ENCODE measurements around the gene ARL3. TPM values are rescaled to one million over a fixed set of nuclear protein-coding genes. Genes with fewer than 3 reads are reported as not detected.
"Not testable (repeated sequence)": the region's sequence is repeated elsewhere in the genome, so short reads cannot be mapped to it uniquely, and the experiment has no call there.

The ARL3 gene
- total RNA-seq (8.5 TPM), polyA plus RNA-seq (17.4 TPM)

- H3K4me3 ChIP-seq (ENCODE audit: low read depth, low read length) = peak within 1 kb of the TSS; percentile 67
- DNase-seq (ENCODE audit: extremely low spot score) = peak; percentile 95
- H3K27ac ChIP-seq (ENCODE audit: low read depth) = peak within 1 kb of the TSS; percentile 83
- H3K4me1 ChIP-seq (ENCODE audit: insufficient read depth) = no peaks in the 10 kb centered on the region
- WGBS = 1% methylated on average over 62 of the region's 62 CpGs
- no peaks in the 10 kb centered on the region for H3K36me3 ChIP-seq (ENCODE audit: insufficient read depth)
Measured at GRCh38 chr10:102713814-102714620, at the start of gene ARL3. Gene ARL3 (minus strand): TSS chr10:102714397. CDS start chr10:102714275, 122 bp downstream.

DNA sequence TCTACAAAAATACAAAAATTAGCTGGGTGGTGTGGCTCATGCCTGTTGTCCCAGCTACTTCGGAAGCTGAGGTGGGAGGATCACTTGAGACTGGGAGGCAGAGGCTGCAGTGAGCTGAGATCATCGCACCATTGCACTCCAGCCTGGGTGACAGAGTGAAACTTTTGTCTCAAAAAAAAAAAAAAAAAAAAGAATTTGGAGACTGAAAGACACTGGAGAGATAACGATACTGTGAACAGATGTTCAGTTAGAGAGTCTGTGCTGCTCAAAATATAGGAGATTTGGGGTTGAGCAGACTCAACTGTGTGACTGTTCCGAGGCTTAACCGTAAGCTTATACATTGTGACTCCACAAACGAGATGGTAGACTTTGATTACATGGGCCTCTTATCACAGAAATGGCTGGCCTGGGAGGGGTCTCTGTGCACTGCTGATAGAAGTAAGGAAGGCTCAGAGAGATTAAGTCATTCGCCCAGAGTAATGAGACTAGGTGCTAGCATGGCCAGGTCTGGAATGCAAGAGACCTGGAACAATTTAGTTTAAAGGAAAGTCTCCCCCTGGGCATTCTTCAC is 48.9 kb upstream of the ARL3 start:
- Histone ChIP-seq H3K4me3 (ENCODE audit: low read depth, low read length) (no peak overlapping the region), H3K27ac (ENCODE audit: low read depth) (no peak overlapping the region), H3K4me1 (ENCODE audit: insufficient read depth) (peaks cover 3% of the 10 kb centered on the region), H3K36me3 (ENCODE audit: insufficient read depth) (no peaks in the 10 kb centered on the region)
- WGBS = 80% methylated on average over 7 of the region's 7 CpGs
- no peak for DNase-seq (ENCODE audit: extremely low spot score)

DNA sequence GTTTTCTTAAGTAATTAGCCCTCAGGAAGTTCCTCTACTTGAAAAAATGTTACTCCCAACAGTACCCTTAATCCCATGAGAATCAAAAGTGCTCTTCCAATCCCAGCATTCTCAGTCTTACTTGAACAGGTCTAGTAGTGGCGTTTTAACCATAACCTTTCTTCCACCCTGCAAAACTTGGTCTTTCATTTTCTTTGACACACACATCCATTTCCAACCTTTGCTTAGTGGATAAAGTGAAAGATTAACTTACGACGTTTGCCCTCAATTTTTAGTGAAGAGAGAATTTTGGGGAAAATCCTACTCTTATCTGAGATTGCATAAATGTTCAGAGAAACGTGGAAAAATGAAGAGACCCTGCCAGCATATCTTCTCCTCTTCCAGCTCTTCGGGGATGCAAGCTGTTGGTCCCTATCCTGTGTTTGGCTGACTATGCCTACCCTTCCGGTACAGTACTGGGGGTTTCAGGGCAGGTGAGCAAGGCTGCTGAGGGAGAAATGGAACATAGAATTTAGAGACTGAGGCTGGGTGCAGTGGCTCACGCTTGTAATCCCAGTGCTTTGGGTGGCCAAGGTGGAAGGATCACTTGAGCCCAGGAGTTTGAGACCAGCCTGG is 48.3 kb upstream of the ARL3 start:
- Histone ChIP-seq H3K36me3 (ENCODE audit: insufficient read depth) (no peaks in the 10 kb centered on the region), H3K4me3 (ENCODE audit: low read depth, low read length) (no peak overlapping the region), H3K27ac (ENCODE audit: low read depth) (no peak overlapping the region), H3K4me1 (ENCODE audit: insufficient read depth) (peaks cover 3% of the 10 kb centered on the region)
- no peak for DNase-seq (ENCODE audit: extremely low spot score)
- 74% methylated on average over 7 of the region's 7 CpGs for WGBS

DNA sequence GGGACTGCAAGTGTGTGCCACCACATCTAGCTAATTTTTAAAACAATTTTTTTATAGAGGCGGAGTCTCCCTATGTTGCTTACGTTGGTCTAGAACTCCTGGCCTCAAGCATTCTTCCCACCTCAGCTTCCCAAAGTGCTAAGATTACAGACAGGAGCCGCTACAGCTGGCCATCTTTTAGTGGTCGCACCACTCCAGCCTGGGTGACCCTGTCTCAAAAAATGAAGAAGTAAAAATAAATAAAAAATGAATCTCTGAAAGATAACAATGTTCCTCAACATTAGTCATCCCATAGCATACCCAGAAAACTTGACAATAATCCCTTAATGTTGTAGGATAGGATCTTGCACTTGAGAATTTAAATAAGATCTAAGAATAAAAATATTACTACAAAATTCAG is 47.8 kb upstream of the ARL3 start:
- 97% methylated on average over 4 of the region's 4 CpGs for WGBS
- peaks cover 3% of the 10 kb centered on the region for H3K4me1 ChIP-seq (ENCODE audit: insufficient read depth)

DNA sequence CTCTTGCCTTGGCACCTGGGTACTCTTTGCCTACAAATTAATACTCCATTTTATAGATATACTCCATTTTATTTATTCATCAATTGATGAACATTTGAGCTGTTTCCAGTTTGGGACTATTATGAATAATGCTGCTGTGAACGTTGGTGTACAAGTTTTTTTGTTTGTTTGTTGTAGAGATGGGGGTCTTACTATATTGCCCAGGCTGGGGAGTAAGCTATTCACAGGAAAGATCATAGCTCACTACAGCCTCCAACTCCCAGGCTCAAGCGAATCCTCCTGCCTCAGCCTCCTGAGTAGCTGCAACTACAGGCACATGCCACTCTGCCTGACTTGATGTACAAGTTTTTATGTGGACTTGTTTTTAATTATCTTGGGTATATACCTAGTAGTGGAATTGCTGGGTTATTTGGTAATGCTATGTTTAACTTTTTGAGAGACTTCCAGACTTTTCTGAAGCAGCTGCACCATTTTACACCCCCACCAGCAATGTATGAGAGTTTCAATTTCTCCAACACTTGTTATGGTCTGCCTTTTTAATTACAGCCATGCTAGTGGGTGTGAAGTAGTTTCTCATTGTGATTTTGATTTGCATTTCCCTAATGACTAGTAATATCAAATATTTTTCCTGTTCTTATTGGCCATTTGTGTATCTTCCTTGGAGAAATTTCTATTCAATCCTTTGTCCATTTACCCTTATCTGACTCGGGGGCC is 45.5 kb upstream of the ARL3 start:
- WGBS = 94% methylated on average over 3 of the region's 3 CpGs
- DNase-seq (ENCODE audit: extremely low spot score) = no peak
- Histone ChIP-seq H3K27ac (ENCODE audit: low read depth) (no peak overlapping the region), H3K36me3 (ENCODE audit: insufficient read depth) (no peaks in the 10 kb centered on the region), H3K4me1 (ENCODE audit: insufficient read depth) (peaks cover 3% of the 10 kb centered on the region), H3K4me3 (ENCODE audit: low read depth, low read length) (no peak overlapping the region)

More for the DNA sequence above, 47.8 kb upstream of the ARL3 start:
- Histone ChIP-seq H3K4me3 (ENCODE audit: low read depth, low read length) (no peak overlapping the region), H3K27ac (ENCODE audit: low read depth) (no peak overlapping the region), H3K36me3 (ENCODE audit: insufficient read depth) (no peaks in the 10 kb centered on the region)
- no peak for DNase-seq (ENCODE audit: extremely low spot score)

DNA sequence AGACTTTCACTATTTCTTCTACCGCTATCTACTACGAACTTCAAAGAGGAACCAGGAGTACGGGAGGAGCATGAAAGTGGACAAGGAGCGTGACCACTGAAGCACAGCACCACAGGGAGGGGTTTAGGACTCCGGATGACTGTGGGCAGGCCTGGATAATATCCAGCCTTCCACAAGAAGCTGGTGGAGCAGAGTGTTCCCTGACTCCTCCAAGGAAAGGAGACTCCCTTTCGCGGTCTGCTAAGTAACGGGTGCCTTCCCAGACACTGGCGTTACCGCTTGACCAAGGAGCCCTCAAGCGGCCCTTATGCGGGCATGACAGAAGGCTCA is 44.7 kb upstream of the ARL3 start:
- not testable (repeated sequence) for H3K4me1 ChIP-seq (ENCODE audit: insufficient read depth); H3K4me3 ChIP-seq (ENCODE audit: low read depth, low read length); H3K27ac ChIP-seq (ENCODE audit: low read depth); DNase-seq (ENCODE audit: extremely low spot score); H3K36me3 ChIP-seq (ENCODE audit: insufficient read depth)
- 49% methylated on average over 6 of the region's 12 CpGs for WGBS

DNA sequence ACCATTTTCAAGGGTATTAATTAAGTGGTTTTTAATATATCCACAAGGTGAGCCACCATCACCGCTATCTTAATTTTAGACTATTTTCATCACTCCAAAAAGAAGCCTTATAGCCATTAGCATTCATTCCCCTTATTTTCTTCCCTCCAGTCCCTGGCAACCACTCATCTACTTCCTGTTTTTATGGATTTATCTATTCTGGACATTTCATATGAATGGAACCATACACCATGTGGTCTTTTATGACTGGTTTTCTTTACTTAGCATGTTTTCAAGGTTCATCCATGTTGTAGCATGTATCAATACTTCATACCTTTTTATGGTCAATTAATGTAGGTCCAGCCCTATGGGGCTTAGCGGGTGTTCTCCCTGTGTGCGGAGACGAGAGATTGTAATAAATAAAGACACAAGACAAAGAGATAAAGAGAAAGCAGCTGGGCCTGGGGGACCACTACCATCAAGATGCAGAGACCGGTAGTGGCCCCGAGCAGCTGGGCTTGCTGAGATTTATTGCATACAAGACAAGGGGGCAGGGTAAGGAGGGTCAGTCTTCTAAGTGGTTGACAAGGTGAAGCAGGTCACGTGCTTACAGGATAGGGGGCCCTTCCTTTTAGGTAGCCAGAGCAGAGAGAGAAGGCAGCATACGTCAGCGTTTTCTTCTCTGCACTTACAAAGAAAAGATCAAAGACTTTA is 44.2 kb upstream of the ARL3 start:
- whole genome bisulfite sequencing = 65% methylated on average over 9 of the region's 9 CpGs
- H3K4me1 ChIP-seq (ENCODE audit: insufficient read depth) = no peaks in the 10 kb centered on the region
- H3K27ac ChIP-seq (ENCODE audit: low read depth) = no peak overlapping the region
- H3K4me3 ChIP-seq (ENCODE audit: low read depth, low read length) = no peak overlapping the region
- H3K36me3 ChIP-seq (ENCODE audit: insufficient read depth) = no peaks in the 10 kb centered on the region
- no peak for DNase-seq (ENCODE audit: extremely low spot score)

DNA sequence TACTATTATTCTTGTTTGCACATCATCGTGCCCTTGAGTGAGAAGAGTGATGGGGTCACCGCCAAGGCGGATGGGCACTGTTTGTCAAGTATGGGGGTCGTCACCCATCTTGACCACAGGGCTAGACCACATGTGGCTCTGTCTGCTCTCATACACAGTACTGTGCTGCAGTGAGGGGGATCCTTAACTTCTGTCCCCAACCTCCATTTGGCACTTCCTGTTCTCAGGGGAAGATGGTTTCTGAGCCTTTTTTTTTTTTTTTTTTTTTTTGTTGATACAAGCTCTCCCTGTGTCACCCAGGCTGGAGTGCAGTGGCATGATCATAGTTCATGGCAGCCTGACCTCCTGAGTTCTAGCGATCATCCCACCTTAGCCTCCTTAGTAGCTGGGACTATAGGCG is 43.1 kb upstream of the ARL3 start:
- DNase-seq (ENCODE audit: extremely low spot score) = no peak
- 96% methylated on average over 6 of the region's 6 CpGs for WGBS
- Histone ChIP-seq H3K27ac (ENCODE audit: low read depth) (no peak overlapping the region), H3K36me3 (ENCODE audit: insufficient read depth) (no peaks in the 10 kb centered on the region), H3K4me3 (ENCODE audit: low read depth, low read length) (no peak overlapping the region), H3K4me1 (ENCODE audit: insufficient read depth) (no peaks in the 10 kb centered on the region)

DNA sequence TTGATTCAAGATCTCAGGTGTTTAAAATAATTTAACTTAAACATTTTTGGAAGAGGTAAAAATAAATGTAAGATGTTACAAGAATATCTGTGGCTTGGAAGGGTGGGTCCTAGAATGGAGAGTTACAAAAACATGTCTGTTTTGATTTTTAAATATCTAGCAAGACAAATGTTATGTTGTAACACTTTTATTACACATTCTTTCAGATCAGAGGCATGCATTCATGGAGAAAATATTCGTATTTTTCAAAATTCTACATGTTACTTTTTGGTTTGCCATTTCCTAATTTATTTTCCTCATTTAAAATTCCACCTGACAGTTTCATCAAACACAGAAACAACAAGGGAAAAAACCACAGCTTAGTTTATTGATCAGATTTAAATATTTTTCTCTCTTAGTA is 39.5 kb upstream of the ARL3 start:
- no peaks in the 10 kb centered on the region for H3K4me1 ChIP-seq (ENCODE audit: insufficient read depth)
- no peak overlapping the region for H3K4me3 ChIP-seq (ENCODE audit: low read depth, low read length)
- H3K36me3 ChIP-seq (ENCODE audit: insufficient read depth) = no peaks in the 10 kb centered on the region
- DNase-seq (ENCODE audit: extremely low spot score) = no peak
- WGBS = 60% methylated on average over 1 of the region's 1 CpG
- H3K27ac ChIP-seq (ENCODE audit: low read depth) = no peak overlapping the region

DNA sequence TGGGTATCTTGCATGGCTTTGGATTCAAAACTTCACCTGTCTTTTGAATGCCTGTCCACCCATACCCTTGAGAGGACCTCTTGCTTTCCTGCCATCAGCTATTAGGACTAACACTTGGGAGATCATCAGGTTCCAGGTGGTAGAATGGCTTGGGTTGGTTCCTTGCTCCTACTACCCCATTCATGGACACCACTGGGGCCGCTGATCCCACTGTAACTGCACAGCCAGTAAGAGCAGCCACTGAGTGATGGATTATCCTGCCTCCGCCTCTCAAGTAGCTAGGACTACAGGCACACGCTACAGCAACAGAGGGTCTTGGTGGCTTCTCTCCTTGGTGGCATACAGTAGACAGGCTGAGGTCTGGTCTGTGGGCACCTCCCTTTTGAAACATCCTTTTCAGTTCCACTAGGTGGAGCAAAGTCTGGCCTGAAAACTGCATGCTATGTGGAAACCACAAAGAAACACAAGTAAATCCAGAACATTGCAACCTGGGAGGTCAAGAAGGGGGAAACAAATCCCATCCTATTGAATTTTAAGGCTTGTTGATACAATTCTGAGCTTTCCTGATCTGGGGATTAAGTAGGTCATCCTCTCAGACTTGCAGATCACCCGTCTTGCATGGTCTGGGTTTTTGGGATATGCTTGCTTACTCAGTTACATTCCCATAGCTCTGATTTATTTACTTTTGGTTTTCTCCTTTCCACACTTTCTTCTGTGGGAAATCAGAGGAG is 38.9 kb upstream of the ARL3 start:
- Histone ChIP-seq H3K4me1 (ENCODE audit: insufficient read depth) (no peaks in the 10 kb centered on the region), H3K36me3 (ENCODE audit: insufficient read depth) (no peaks in the 10 kb centered on the region), H3K4me3 (ENCODE audit: low read depth, low read length) (no peak overlapping the region), H3K27ac (ENCODE audit: low read depth) (no peak overlapping the region)
- no peak for DNase-seq (ENCODE audit: extremely low spot score)
- WGBS = 65% methylated on average over 4 of the region's 4 CpGs

DNA sequence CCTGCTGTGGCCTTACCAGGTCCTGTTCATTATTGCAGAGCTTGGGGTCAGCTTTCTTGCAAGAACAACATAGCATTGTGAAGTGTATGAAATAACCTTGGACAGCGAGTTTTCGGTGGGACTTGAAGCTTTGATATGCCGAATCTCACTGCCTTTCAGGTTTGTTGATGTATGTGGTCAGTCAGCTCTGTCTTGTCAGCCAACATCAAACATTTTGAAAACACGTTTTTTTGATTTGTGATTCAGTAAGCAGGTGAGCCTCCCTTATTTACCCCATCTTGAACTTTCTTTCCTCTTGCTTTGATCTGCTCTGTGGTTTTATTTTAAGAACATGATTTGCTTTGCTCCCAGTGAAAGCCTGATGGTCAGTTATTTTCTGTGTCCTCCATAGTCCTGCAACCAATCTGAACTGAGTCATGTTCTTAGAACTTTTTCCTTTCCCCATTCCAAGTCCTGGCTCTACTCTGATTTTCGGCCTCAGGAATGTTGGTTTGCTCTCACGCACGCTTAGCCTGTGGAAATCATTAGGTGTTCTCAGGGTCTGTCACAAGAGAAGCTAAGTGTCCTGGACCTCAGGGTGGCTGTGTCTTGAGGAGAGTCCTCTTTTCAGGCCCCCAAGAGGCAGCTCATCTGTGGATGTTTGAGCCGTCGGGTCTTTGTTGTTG is 38.2 kb upstream of the ARL3 start:
- DNase-seq (ENCODE audit: extremely low spot score) = no peak
- H3K4me1 ChIP-seq (ENCODE audit: insufficient read depth) = no peaks in the 10 kb centered on the region
- H3K27ac ChIP-seq (ENCODE audit: low read depth) = no peak overlapping the region
- H3K36me3 ChIP-seq (ENCODE audit: insufficient read depth) = no peaks in the 10 kb centered on the region
- 86% methylated on average over 9 of the region's 9 CpGs for WGBS
- no peak overlapping the region for H3K4me3 ChIP-seq (ENCODE audit: low read depth, low read length)

DNA sequence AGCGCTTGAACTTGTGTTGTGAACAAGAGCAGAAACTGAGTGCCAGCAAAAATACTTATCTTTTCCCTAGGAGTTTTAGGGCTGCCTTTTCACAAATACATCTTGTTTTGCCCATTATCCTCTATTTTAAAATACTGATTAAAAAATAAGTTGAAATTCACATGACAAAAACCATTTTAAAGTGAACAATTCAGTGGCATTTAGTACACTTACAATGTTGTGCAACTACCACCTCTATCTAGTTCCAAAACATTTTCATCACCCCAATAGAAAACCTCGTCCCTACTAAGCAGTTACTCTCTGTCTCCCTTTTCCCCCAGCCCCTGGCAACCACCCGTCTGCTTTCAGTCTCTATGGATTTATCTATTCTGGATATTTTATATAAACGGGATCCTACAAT is 31.0 kb upstream of the ARL3 start:
- Histone ChIP-seq H3K36me3 (ENCODE audit: insufficient read depth) (no peaks in the 10 kb centered on the region), H3K4me1 (ENCODE audit: insufficient read depth) (peaks cover 2% of the 10 kb centered on the region), H3K27ac (ENCODE audit: low read depth) (no peak overlapping the region), H3K4me3 (ENCODE audit: low read depth, low read length) (no peak overlapping the region)
- no peak for DNase-seq (ENCODE audit: extremely low spot score)
- 55% methylated on average over 4 of the region's 4 CpGs for WGBS
